GM12892 (cell line): ENCODE data around the gene ASIC2.

Experiments
- POLR2A ChIP-seq: IDR thresholded peaks from 2 replicates; pipeline ENCODE4 v1.6.1; 2011; ENCODE audit warnings: low read depth, low read length, control low read depth
- TAF1 ChIP-seq: IDR thresholded peaks from 2 replicates; pipeline ENCODE4 v1.6.1; 2011; ENCODE audit warnings: low read depth, mild to moderate bottlenecking, control low read depth, low read length, borderline replicate concordance

- TF ChIP-seq TAF1 = no peak
- TF ChIP-seq POLR2A = no peak
Measured at GRCh38 chr17:33285413-33285812, 7.7 kb downstream of the ASIC2 start.
